Fibroblast of peridontal ligament (primary cell): Measurements from ENCODE around the gene TRIM44.
"Not testable (repeated sequence)": the region's sequence is repeated elsewhere in the genome, so short reads cannot be mapped to it uniquely, and the experiment has no call there.

ENCODE experiments used
- DNase-seq: peaks from one replicate; pipeline ENCODE4 v3.0.0-alpha.2; 2010; ENCODE audit errors: extremely low read depth

Gene TRIM44

GRCh38 chr11:35753573-35753972 lies 91.0 kb downstream of the TRIM44 start:
- not testable (repeated sequence) for DNase-seq

GRCh38 chr11:35759951-35760350 lies 97.4 kb downstream of the TRIM44 start:
- DNase-seq, result not testable (repeated sequence)

GRCh38 chr11:35761899-35762298 lies 99.3 kb downstream of the TRIM44 start:
- no peak for DNase-seq

- no peak for DNase-seq
Observed at GRCh38 chr11:35763301-35763700, 100.7 kb downstream of the TRIM44 start.

GRCh38 chr11:35763765-35764164 lies 101.2 kb downstream of the TRIM44 start:
- DNase-seq, result no peak

- no peak for DNase-seq
Observed at GRCh38 chr11:35764417-35764816, 101.8 kb downstream of the TRIM44 start.

- peak; percentile 9 for DNase-seq
Observed at GRCh38 chr11:35765211-35765610, 102.6 kb downstream of the TRIM44 start.

- DNase-seq, result no peak
Observed at GRCh38 chr11:35766651-35767050, 104.1 kb downstream of the TRIM44 start.

- peak; percentile 69 for DNase-seq
Observed at GRCh38 chr11:35770425-35770824, 107.8 kb downstream of the TRIM44 start.

- DNase-seq, result no peak
Observed at GRCh38 chr11:35771722-35772121, 109.1 kb downstream of the TRIM44 start.

- not testable (repeated sequence) for DNase-seq
Observed at GRCh38 chr11:35777241-35777640, 114.7 kb downstream of the TRIM44 start.

GRCh38 chr11:35778943-35779342 lies 116.4 kb downstream of the TRIM44 start:
- DNase-seq, result not testable (repeated sequence)

GRCh38 chr11:35779409-35779808 lies 116.8 kb downstream of the TRIM44 start:
- DNase-seq, result no peak

- peak; percentile 71 for DNase-seq
Observed at GRCh38 chr11:35780951-35781860, 118.6 kb downstream of the TRIM44 start.

- no peak for DNase-seq
Observed at GRCh38 chr11:35781861-35782470, 119.4 kb downstream of the TRIM44 start.

GRCh38 chr11:35783809-35784208 lies 121.2 kb downstream of the TRIM44 start:
- no peak for DNase-seq

- DNase-seq, result no peak
Observed at GRCh38 chr11:35784699-35785098, 122.1 kb downstream of the TRIM44 start.

- no peak for DNase-seq
Observed at GRCh38 chr11:35785287-35786167, 123.0 kb downstream of the TRIM44 start.

- DNase-seq, result peak; percentile 58
Observed at GRCh38 chr11:35786188-35786587, 123.6 kb downstream of the TRIM44 start.

GRCh38 chr11:35787013-35787504 lies 124.5 kb downstream of the TRIM44 start:
- DNase-seq, result peak; percentile 75

- no peak for DNase-seq
Observed at GRCh38 chr11:35787626-35788025, 125.1 kb downstream of the TRIM44 start.
